ENCODE results near the gene FPR2. TPM values are rescaled to one million over a fixed set of nuclear protein-coding genes. Genes with fewer than 3 reads are reported as not detected.

Gene FPR2
- total and polyA plus RNA-seq, 9 of the 15 experiments (the other 6 are each of a cell fraction or from before 2014, with no cell fraction given) = 0.03 to 0.15 (median 0.07) TPM; not detected in 6

DNA sequence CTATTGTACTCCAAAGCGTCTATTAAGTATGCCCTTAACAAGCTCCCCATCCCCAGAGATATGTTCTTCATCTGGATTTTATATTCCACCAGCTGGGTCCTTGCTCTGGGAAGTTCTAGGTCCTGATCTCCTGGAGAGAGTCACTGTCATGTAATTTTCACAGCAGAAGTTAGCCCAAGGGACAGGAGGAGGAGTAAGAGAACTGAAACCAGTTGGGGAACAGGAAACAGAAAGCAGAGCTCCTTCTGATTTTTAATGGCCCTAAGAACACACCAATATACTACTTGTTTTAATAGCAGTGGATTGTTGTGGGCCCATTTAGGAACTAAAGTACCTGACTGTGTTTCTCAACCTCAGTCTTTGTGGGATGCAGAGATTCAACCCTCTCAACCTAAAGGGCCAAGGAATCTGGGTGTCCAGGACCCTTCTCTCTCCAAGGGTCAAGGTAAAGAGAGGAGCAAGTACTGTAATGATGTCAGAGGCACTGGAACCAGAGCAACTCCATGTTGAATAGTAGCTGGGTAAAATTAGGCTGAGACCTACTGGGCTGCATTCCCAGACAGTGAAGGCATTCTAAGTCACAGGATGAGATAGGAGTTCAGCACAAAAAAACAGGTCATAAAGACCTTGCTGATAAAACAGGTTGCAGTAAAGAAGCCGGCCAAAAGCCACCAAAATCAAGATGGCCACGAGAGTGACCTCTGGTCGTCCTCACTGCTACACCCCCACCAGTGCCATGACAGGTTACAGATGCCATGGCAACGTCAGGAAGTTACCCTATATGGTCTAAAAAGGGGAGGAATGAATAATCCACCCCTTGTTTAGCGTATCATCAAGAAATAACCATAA, 25.9 kb downstream of the FPR2 start (continued):
- TF ChIP-seq, protein P1, sequence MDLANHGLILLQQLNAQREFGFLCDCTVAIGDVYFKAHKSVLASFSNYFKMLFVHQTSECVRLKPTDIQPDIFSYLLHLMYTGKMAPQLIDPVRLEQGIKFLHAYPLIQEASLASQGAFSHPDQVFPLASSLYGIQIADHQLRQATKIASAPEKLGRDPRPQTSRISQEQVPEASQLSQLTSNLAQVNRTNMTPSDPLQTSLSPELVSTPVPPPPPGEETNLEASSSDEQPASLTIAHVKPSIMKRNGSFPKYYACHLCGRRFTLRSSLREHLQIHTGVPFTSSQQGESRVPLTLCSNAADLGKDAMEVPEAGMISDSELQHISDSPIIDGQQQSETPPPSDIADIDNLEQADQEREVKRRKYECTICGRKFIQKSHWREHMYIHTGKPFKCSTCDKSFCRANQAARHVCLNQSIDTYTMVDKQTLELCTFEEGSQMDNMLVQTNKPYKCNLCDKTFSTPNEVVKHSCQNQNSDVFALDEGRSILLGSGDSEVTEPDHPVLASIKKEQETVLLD (IDR thresholded peaks at IDR 0.05) = no peak
- TF ChIP-seq TAF9B (IDR thresholded peaks at IDR 0.05; ENCODE audit: partially characterized antibody) (no peak), HDAC2 (IDR thresholded peaks at IDR 0.05) (peak; percentile 61), POLR3A (IDR thresholded peaks at IDR 0.05; ENCODE audit: borderline replicate concordance, extremely low read depth, insufficient read depth, insufficient read length) (no peak), TEAD2 (tag; IDR thresholded peaks at IDR 0.05) (peak; percentile 97), HIVEP1 (CRISPR knock-in tag; IDR thresholded peaks at IDR 0.05) (peak; percentile 97), E2F5 (CRISPR knock-in tag; IDR thresholded peaks at IDR 0.05) (no peak), PYGO2 (tag; IDR thresholded peaks at IDR 0.05) (peak; percentile 98), XRCC3 (IDR thresholded peaks at IDR 0.05) (no peak), RBM39 (optimal IDR thresholded peaks at IDR 0.05; ENCODE audit: low read depth, low read length) (no peak), SLC30A9 (CRISPR knock-in tag; IDR thresholded peaks at IDR 0.05) (no peak), DDX20 (tag; IDR thresholded peaks at IDR 0.05; ENCODE audit: low read depth) (peak; percentile 97), ZNF184 (CRISPR knock-in tag; IDR thresholded peaks at IDR 0.05) (no peak), CTCFL (IDR thresholded peaks at IDR 0.05; ENCODE audit: borderline replicate concordance, insufficient read depth, low read depth, low read length, poor library complexity, severe bottlenecking) (no peak), FOXM1 (IDR thresholded peaks at IDR 0.05; ENCODE audit: low read depth) (no peak), FOXM1 (CRISPR knock-in tag; IDR thresholded peaks at IDR 0.05; ENCODE audit: low read depth) (no peak), CCNT2 (IDR thresholded peaks at IDR 0.05; ENCODE audit: borderline replicate concordance, extremely low read depth, insufficient read length, low read depth, low read length) (no peak), ARHGAP35 (IDR thresholded peaks at IDR 0.05; ENCODE audit: partially characterized antibody) (no peak)
- TF ChIP-seq, protein P2, sequence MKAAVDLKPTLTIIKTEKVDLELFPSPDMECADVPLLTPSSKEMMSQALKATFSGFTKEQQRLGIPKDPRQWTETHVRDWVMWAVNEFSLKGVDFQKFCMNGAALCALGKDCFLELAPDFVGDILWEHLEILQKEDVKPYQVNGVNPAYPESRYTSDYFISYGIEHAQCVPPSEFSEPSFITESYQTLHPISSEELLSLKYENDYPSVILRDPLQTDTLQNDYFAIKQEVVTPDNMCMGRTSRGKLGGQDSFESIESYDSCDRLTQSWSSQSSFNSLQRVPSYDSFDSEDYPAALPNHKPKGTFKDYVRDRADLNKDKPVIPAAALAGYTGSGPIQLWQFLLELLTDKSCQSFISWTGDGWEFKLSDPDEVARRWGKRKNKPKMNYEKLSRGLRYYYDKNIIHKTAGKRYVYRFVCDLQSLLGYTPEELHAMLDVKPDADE (conservative IDR thresholded peaks at IDR 0.05; ENCODE audit: control insufficient read depth, low read depth, low read length) = no peak
- TF ChIP-seq, protein P3, sequence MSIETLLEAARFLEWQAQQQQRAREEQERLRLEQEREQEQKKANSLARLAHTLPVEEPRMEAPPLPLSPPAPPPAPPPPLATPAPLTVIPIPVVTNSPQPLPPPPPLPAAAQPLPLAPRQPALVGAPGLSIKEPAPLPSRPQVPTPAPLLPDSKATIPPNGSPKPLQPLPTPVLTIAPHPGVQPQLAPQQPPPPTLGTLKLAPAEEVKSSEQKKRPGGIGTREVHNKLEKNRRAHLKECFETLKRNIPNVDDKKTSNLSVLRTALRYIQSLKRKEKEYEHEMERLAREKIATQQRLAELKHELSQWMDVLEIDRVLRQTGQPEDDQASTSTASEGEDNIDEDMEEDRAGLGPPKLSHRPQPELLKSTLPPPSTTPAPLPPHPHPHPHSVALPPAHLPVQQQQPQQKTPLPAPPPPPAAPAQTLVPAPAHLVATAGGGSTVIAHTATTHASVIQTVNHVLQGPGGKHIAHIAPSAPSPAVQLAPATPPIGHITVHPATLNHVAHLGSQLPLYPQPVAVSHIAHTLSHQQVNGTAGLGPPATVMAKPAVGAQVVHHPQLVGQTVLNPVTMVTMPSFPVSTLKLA (conservative IDR thresholded peaks at IDR 0.05) = no peak

Data from K562 (cell line).